NAMALWA (cell line): ENCODE results near the gene OR2M4.
A peak's percentile ranks its signal among the peaks of the same experiment; 100 is the strongest.
"Not testable (repeated sequence)": the region's sequence is repeated elsewhere in the genome, so short reads cannot be mapped to it uniquely, and the experiment has no call there.

Experiments used
- DNase-seq: peaks from one replicate; pipeline ENCODE4 v3.0.0-alpha.2; 2015; ENCODE audit warnings: low spot score

The OR2M4 gene

GRCh38 chr1:248231117-248231516, at the start of gene OR2M4:
Gene OR2M4 (plus strand): TSS chr1:248231417. CDS start chr1:248238929, 7,512 bp downstream.
- no peak for DNase-seq

GRCh38 chr1:248183996-248184395, 47.2 kb upstream of the OR2M4 start:
- no peak for DNase-seq

- DNase-seq, result no peak
Observed at GRCh38 chr1:248187363-248187762, 43.9 kb upstream of the OR2M4 start.

- no peak for DNase-seq
Observed at GRCh38 chr1:248189026-248189425, 42.2 kb upstream of the OR2M4 start.

- no peak for DNase-seq
Observed at GRCh38 chr1:248194117-248194516, 37.1 kb upstream of the OR2M4 start.

GRCh38 chr1:248196965-248197364, 34.3 kb upstream of the OR2M4 start, which contains the start of gene OR2M3:
Gene OR2M3 (plus strand): TSS chr1:248197265. CDS start chr1:248203068, 5,803 bp downstream.
- no peak for DNase-seq

GRCh38 chr1:248215880-248216279, 15.3 kb upstream of the OR2M4 start:
- DNase-seq, result no peak

GRCh38 chr1:248225537-248225936, 5.7 kb upstream of the OR2M4 start:
- no peak for DNase-seq

- DNase-seq, result no peak
Observed at GRCh38 chr1:248229360-248229908, 1.8 kb upstream of the OR2M4 start.

- no peak for DNase-seq
Observed at GRCh38 chr1:248239478-248239877, 8.3 kb downstream of the OR2M4 start.

GRCh38 chr1:248243204-248243603, 12.0 kb downstream of the OR2M4 start:
- DNase-seq, result peak; percentile 58

GRCh38 chr1:248259309-248259708, 28.1 kb downstream of the OR2M4 start:
- not testable (repeated sequence) for DNase-seq

- DNase-seq, result no peak
Observed at GRCh38 chr1:248268178-248268577, 37.0 kb downstream of the OR2M4 start.

GRCh38 chr1:248273225-248273624, 42.0 kb downstream of the OR2M4 start:
- not testable (repeated sequence) for DNase-seq

GRCh38 chr1:248277876-248278275, 46.7 kb downstream of the OR2M4 start, which contains the start of gene OR2T33:
Gene OR2T33 (minus strand): TSS chr1:248277976. CDS start chr1:248273814, 4,162 bp downstream.
- DNase-seq, result no peak

GRCh38 chr1:248288391-248288790, 57.2 kb downstream of the OR2M4 start:
- no peak for DNase-seq
